ENCODE results near the gene NTHL1. TPM values are rescaled to one million over a fixed set of nuclear protein-coding genes. Genes with fewer than 3 reads are reported as not detected.

Gene NTHL1
- total and polyA plus RNA-seq, 9 of the 15 experiments (the other 6 are each of a cell fraction or from before 2014, with no cell fraction given), result 1.1 to 58.8 (median 17.6) TPM

GRCh38 chr16:2083876-2084780 lies 36.5 kb upstream of the NTHL1 start:
- no peak for FAIRE-seq
- Histone ChIP-seq H3K4me1 (replicated peaks in 1 of 2; ENCODE audit: control insufficient read depth in 2 of 2, insufficient read depth in 2 of 2, low read length in 2 of 2) (peaks cover 0 to 50% of the 10 kb centered on the region in 2 experiments; a peak in 2 of 5 replicates), H3K9me3 (replicated peaks; ENCODE audit: control insufficient read depth, insufficient read depth, low read depth, low read length) (no peaks in the 10 kb centered on the region), H4K20me1 (replicated peaks; ENCODE audit: control insufficient read depth, insufficient read depth, low read length) (no peaks in the 10 kb centered on the region), H2AFZ (ENCODE audit: low read depth, low read length) (no peak overlapping the region), H3K4me3 (no peak overlapping the region), H3K36me3 (ENCODE audit: control insufficient read depth, insufficient read depth, low read length) (peaks cover 67% of the 10 kb centered on the region; the same call in 2 of the 3 replicates), H3K4me2 (ENCODE audit: insufficient read depth, low read length) (no peak overlapping the region), H3K27me3 (ENCODE audit: control insufficient read depth in 2 of 2, insufficient read depth in 2 of 2, low read length in 2 of 2) (no peaks in the 10 kb centered on the region), H3K27ac (ENCODE audit: extremely low read depth, low read depth, low read length) (no peak overlapping the region), H3K9me1 (ENCODE audit: control insufficient read depth, insufficient read depth, low read length) (no peaks in the 10 kb centered on the region), H3K79me2 (ENCODE audit: control insufficient read depth, insufficient read depth, low read length) (no peaks in the 10 kb centered on the region), H3K9ac (ENCODE audit: insufficient read depth in 1 of 2, low read depth in 2 of 2, low read length in 2 of 2) (peak overlapping the region in 1 of 2 experiments; percentile 64; a peak in 1 of 4 replicates)
- ATAC-seq, result no peak
- intact Hi-C loops (cut with micrococcal nuclease), result no loop called here
- POLR2A ChIA-PET, result no interaction called here
- CTCF ChIA-PET (ENCODE audit: low intra/inter-chr PET ratio), result no interaction called here
- 87% methylated on average over 44 of the region's 44 CpGs for WGBS (ENCODE audit: insufficient coverage, low coverage, missing lambda C conversion rate)
- DNase-seq (ENCODE audit: extremely low read depth in 1 of 4, low spot score in 3 of 4), result no peak
- TF ChIP-seq POLR2G (IDR thresholded peaks at IDR 0.05; ENCODE audit: low read depth, low read length) (peak; percentile 45; the same call in 1 of the 2 replicates), HDGF (IDR thresholded peaks at IDR 0.05) (no peak)
- BruUV-seq (replicated peaks), result no TSS peak
- in situ Hi-C loops (cut with MboI), result loop anchor here (10.0 kb wide), 1 partner anchor 61 kb away; the partner anchor contains the start of gene RAB26

GRCh38 chr16:2083409-2083808 lies 35.8 kb upstream of the NTHL1 start:
- Histone ChIP-seq H3K79me2 (ENCODE audit: control insufficient read depth, insufficient read depth, low read length) (no peaks in the 10 kb centered on the region), H2AFZ (ENCODE audit: low read depth, low read length) (no peak overlapping the region), H3K4me2 (ENCODE audit: insufficient read depth, low read length) (no peak overlapping the region), H3K9me1 (ENCODE audit: control insufficient read depth, insufficient read depth, low read length) (no peaks in the 10 kb centered on the region), H3K4me1 (replicated peaks in 1 of 2; ENCODE audit: control insufficient read depth in 2 of 2, insufficient read depth in 2 of 2, low read length in 2 of 2) (peaks cover 0 to 43% of the 10 kb centered on the region in 2 experiments; a peak in 2 of 5 replicates), H3K36me3 (ENCODE audit: control insufficient read depth, insufficient read depth, low read length) (peaks cover 64% of the 10 kb centered on the region; the same call in 1 of the 3 replicates), H3K27ac (ENCODE audit: extremely low read depth, low read depth, low read length) (no peak overlapping the region), H3K4me3 (no peak overlapping the region), H3K9me3 (replicated peaks; ENCODE audit: control insufficient read depth, insufficient read depth, low read depth, low read length) (no peaks in the 10 kb centered on the region), H4K20me1 (replicated peaks; ENCODE audit: control insufficient read depth, insufficient read depth, low read length) (no peaks in the 10 kb centered on the region), H3K27me3 (ENCODE audit: control insufficient read depth in 2 of 2, insufficient read depth in 2 of 2, low read length in 2 of 2) (no peaks in the 10 kb centered on the region), H3K9ac (ENCODE audit: insufficient read depth in 1 of 2, low read depth in 2 of 2, low read length in 2 of 2) (peak overlapping the region in 1 of 2 experiments; percentile 20; a peak in 1 of 4 replicates)
- POLR2A ChIA-PET, result interaction anchor here (0.5 to 0.7 kb wide), 2 partner anchors 119 to 772 kb away, joined by 3 read pairs; partner anchors contain the start of gene RPS2
- in situ Hi-C loops (cut with MboI) (loop anchor here (10.0 kb wide), 1 partner anchor 61 kb away; the partner anchor contains the start of gene RAB26), intact Hi-C loops (cut with micrococcal nuclease) (no loop called here)
- BruUV-seq (replicated peaks), result no TSS peak
- FAIRE-seq (no peak), DNase-seq (ENCODE audit: extremely low read depth in 1 of 4, low spot score in 3 of 4) (no peak), ATAC-seq (no peak)
- 79% methylated on average over 17 of the region's 19 CpGs for WGBS (ENCODE audit: insufficient coverage, low coverage, missing lambda C conversion rate)
- TF ChIP-seq POLR2G (IDR thresholded peaks at IDR 0.05; ENCODE audit: low read depth, low read length), result peak; percentile 35
- no peak for TF ChIP-seq CLOCK (CRISPR knock-in tag; IDR thresholded peaks at IDR 0.05; ENCODE audit: borderline replicate concordance)
- CTCF ChIA-PET (ENCODE audit: low intra/inter-chr PET ratio), result no interaction called here

Data from K562 (cell line).